Left colon (tissue), 2 donors: Measurements from ENCODE around the gene IGF2R. TPM values are rescaled to one million over a fixed set of nuclear protein-coding genes. Genes with fewer than 3 reads are reported as not detected.
A peak's percentile ranks its signal among the peaks of the same experiment; 100 is the strongest.

Source experiments
- ATAC-seq: fragments of 200-7000 bp; cut with Tn5 transposase; one replicate; pipeline ENCODE4 v1.9.1; 2020; ENCODE audit warnings: mild to moderate bottlenecking, moderate library complexity
- DNase-seq, 2 donors: peaks; one replicate each; pipeline ENCODE4 v3.0.0-alpha.2; 2020
- intact Hi-C, 2 donors: fragments of 100-400 bp; cut with DNase I in 1 of 2; cut with micrococcal nuclease in 1 of 2; formaldehyde crosslinking; loops; one replicate each; pipeline versions ENCODE4 v1.11.2 to v1.14.0; 2022; cut with DNase I, micrococcal nuclease
- total RNA-seq, 2 donors: library from RNA; stranded (reverse); fragmentation: NEBNext Ultra II Directional; extraction: Animal tissue kit (Norgen Biotek cat#: 25700); gene quantifications; one replicate each; pipeline ENCODE4 v1.2.1, GENCODE V29; 2021
- donor health status: DM: no; HTN: no; CAD: no.
- donor health status: DM: yes; HTN: yes; CAD: no.

The IGF2R gene
- total RNA-seq, 2 donors from 2014 or later = 97.3 to 100 TPM

- intact Hi-C loops = no loop called here
- no peak for DNase-seq
- no peak for ATAC-seq
Observed at GRCh38 chr6:159971341-159972178, 2.7 kb downstream of the IGF2R start.

GRCh38 chr6:159972506-159973268 is 3.8 kb downstream of the IGF2R start:
- intact Hi-C loops = no loop called here
- DNase-seq = no peak
- ATAC-seq = no peak

DNA sequence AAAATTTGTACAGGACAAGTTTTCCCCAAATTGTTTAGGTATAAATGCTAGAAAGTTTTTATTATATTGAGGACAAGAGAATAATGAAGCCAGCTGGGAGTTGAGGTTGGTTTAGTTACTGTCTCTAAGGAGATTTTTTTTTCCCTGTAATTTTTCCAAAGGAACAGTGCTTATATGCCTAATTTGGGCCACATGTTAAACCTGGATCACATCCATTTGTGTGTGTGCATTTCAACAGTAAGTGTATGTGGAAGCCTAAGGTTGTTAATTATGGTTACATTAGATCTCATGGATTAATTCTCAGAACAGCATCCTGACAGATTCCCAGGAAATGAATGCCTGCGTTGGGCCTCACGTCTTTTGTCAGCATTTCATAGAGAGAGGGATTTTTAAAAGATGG is 4.5 kb downstream of the IGF2R start:
- DNase-seq (no peak), ATAC-seq (no peak)
- intact Hi-C loops = no loop called here

DNA sequence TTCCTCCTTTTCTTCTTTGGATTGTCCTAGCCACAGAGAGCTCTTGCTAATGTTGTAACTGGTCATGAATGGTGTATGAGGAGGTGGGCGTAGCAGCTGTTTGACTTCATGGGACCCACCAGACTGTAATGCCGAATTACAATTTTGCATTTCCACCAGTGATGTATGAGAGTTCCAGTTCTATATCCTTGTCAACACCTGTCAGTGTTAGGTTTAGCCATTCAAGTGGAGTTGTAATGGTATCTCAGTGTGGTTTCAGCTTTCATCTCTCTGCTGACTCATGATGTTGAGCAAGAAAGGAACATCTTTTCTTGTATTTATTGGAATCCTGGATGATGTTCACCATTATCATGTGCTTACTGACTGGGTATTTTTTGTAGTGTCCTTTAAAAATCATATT is 5.1 kb downstream of the IGF2R start:
- ATAC-seq = no peak

GRCh38 chr6:159974932-159975331 is 6.0 kb downstream of the IGF2R start:
- intact Hi-C loops = no loop called here
- ATAC-seq (no peak), DNase-seq (no peak)

More for the DNA sequence above, 5.1 kb downstream of the IGF2R start:
- intact Hi-C loops = no loop called here
- no peak for DNase-seq

GRCh38 chr6:159976686-159977254 is 7.9 kb downstream of the IGF2R start:
- ATAC-seq = no peak
- DNase-seq = no peak
- intact Hi-C loops = no loop called here

- ATAC-seq (peak; percentile 27), DNase-seq (no peak)
- intact Hi-C loops = no loop called here
Observed at GRCh38 chr6:159977255-159977903, 8.5 kb downstream of the IGF2R start.

DNA sequence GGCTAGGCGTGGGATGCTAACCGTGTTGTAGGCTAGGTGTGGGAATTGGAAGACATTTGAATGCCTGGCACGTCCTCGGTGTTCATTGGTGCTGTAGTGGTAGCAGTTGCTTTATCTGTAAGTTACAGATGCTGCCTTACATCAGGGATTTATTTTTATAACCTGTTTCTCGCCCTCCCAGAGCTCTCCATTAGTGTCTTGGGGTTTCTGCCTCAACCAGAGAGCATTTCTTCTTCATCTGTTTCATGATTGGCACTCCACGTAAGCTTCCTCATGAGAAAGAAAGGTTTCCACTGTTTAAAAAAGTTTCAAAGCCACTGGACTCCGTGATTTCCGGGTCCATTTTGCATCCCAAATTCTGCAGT is 9.0 kb downstream of the IGF2R start:
- ATAC-seq (no peak), DNase-seq (no peak)
- intact Hi-C loops = no loop called here

DNA sequence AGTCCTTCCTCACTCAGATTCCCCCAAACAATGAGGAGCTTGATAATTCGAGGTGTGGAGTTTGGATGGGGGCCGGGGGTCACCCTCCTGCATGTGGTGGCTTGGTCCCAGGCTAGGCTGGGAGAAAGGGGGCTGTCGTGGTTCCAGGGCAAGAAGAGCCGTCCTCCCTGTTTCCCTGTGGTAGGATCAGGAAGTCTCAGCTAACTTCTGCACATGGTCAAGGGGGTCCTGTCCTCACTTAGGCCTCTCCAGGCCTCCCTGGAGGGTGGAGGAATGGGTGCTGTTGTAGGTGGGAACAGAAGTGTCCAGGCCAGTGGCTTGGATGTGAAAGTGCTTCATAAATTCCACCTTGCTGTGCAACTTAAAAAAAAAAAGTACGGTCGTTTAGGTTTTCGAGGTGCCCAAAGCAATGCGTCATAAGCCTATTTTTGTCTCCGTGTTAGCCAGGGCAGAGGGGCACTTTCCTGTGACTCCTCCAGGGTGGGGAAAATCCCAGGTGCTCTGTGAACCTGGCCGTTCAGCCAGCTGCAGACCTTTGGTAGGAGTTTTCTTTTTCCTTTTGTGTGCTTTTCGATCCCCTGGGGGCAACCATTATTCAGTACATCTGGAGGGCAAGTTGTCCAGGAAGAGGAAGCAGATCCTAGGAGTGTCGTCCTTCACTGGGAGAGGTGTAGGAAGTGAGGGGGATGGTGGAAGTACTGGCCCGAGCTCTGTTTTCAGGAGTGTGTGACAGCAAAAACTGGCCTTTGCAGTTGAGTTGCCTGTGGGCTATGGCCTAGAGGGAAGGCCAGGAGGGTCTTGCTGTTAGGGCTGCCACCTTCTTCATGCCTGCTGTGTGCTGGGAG is 9.6 kb downstream of the IGF2R start:
- no peak for DNase-seq
- ATAC-seq = peak; percentile 59
- intact Hi-C loops = no loop called here

- DNase-seq (no peak), ATAC-seq (peak; percentile 67)
- intact Hi-C loops = no loop called here
Observed at GRCh38 chr6:159979136-159979874, 10.4 kb downstream of the IGF2R start.

DNA sequence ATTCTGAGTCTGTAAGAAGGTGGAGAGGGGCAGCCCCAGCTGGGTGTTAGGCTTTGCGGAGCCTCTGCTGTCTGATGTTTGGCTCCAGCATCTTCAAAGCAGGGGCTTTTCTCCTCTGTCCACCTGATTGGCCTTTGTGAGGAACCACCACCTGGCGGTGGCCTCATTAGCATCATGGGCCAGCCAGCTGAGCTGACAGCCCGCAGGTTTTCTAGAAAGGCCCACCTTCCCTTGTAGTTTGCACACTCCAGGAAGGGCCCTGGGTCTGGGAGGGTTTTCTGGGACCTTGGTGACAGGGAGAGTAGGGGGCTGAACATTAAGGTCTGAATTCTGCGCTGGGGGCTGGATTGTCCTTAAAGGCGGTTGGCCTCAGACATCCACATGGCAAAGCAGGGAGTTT is 11.6 kb downstream of the IGF2R start:
- DNase-seq = no peak
- intact Hi-C loops = no loop called here
- no peak for ATAC-seq

GRCh38 chr6:159981071-159981402 is 12.2 kb downstream of the IGF2R start:
- intact Hi-C loops = no loop called here
- DNase-seq = no peak
- no peak for ATAC-seq

DNA sequence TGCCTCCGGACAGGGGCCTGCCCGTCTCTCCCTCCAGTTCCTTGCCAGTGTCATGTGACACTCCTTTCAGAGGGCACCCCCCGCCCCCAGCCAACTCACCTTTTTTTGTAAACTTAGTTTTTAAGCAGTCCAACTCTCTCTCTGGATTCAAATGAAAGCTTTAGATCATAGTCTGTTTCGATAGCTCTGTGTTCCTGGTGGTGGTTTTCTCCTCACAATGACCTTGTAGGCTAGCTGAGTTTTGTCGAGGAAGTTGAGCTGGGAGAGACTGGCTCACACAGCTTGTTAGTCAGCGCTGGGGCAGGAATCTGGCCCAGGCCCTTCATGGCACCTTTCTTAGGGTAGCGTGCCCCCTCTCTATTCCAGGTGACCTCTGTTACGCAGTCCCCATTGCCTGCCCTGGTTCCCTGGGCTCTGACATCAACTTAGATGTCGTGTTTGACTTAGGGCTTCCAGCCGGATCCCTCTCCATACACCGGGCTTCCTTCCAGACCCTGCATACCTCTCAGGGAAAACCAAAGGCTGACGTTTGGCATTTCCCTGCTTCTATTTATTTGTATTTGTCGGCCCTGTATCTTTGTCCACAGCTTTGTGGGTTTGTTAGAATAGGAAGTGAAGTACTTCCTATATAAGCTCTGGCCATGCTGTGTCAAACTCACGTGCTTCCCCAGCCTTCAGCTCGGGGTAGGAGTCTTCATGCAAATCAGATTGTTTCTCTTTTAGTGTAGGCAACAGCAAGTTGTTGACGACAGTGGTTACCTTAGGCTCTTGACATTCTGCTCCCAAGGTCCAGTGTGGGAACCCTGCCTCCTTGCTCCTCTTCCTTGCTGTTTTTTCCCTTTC is 12.7 kb downstream of the IGF2R start:
- peak; percentile 43 for ATAC-seq
- no peak for DNase-seq
- intact Hi-C loops = no loop called here

DNA sequence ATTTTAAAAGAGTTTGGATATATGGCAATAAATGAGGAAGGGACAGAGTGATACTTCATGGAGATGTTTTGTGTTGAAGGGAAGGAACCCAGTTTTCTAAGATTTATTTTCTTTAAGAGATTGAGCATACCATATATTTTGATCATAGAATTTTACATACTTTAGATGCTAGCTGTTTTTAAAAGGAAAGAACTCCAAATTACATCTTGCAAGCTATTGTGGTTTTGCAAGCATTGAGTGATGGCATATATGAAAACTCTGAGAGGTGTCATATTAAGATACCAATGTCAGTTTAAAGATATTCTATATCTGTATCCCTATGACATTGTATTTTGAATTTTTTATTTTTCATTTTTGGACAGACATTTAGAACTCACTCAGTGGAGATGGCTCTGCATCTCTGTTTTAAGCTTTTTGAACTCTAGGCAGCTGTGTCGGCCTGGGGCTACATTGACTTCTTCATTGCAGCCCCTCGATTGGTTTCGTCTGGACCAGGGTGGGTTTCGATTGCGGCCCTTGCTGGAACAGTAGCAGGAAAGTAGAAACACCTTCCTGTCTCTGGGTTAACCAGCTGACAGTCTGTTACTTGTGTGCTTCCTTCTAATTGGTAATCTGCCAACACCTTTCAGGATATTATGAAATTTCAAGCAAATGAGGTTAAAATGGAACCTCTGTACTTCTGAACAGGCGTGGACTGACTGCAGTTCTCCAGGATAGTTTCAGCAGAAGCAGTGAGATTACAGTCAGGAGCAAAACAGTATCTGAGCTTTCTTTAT is 14.0 kb downstream of the IGF2R start:
- no peak for ATAC-seq

DNA sequence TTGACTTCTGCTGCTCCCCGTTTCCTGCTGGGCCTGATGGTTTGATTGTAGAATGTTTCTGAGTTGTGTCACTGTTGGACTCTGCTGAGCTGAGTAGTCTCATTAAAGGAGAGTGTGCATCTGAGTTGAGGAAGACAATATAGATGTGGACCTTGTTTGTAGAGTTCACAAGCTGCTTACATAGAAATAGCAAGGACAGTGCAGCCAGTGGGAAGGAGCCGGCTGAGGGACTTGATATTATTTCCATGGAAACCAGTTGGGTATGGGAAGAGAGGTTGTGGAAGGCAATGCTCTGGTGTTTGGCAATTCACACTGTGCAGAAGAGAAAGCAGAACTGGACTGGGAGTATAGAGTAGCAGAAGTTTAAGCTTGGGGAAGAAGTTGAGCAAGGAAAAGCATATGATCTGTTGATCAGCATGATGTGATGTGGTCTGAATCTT is 14.8 kb downstream of the IGF2R start:
- DNase-seq (no peak), ATAC-seq (peak; percentile 17)
- intact Hi-C loops = no loop called here

More for the DNA sequence above, 14.0 kb downstream of the IGF2R start:
- intact Hi-C loops = no loop called here
- no peak for DNase-seq

GRCh38 chr6:159984268-159984786 is 15.4 kb downstream of the IGF2R start:
- DNase-seq = no peak
- ATAC-seq = no peak
- intact Hi-C loops = no loop called here
